Memory B cell (primary cell): ENCODE results near the gene CFAP77.

ENCODE experiments used
- ATAC-seq: fragments of 150-1000 bp; cut with Tn5 transposase; 2 replicates; pipeline ENCODE4 v1.10.0; 2021; ENCODE audit warnings: low read depth, mild to moderate bottlenecking, moderate library complexity
- DNase-seq, 2 donors: peaks; one replicate each; pipeline ENCODE4 v3.0.0; 2022; ENCODE audit warnings: low spot score in 2 of 2
- H3K27ac Mint-ChIP-seq: one replicate; pipeline ENCODE4 v1.8.0; 2022; ENCODE audit warnings: mild to moderate bottlenecking, moderate library complexity, mixed read lengths
- H3K27me3 Mint-ChIP-seq: one replicate; pipeline ENCODE4 v1.8.0; 2022; ENCODE audit warnings: mixed read lengths
- H3K36me3 Mint-ChIP-seq: one replicate; pipeline ENCODE4 v1.8.0; 2022; ENCODE audit warnings: mild to moderate bottlenecking, mixed read lengths
- H3K4me1 Mint-ChIP-seq: one replicate; pipeline ENCODE4 v1.8.0; 2022; ENCODE audit warnings: mixed read lengths
- H3K4me3 Mint-ChIP-seq: one replicate; pipeline ENCODE4 v1.8.0; 2022; ENCODE audit warnings: mild to moderate bottlenecking, moderate library complexity, mixed read lengths
- H3K9me3 Mint-ChIP-seq: one replicate; pipeline ENCODE4 v1.8.0; 2022; ENCODE audit warnings: mixed read lengths

Gene CFAP77

DNA sequence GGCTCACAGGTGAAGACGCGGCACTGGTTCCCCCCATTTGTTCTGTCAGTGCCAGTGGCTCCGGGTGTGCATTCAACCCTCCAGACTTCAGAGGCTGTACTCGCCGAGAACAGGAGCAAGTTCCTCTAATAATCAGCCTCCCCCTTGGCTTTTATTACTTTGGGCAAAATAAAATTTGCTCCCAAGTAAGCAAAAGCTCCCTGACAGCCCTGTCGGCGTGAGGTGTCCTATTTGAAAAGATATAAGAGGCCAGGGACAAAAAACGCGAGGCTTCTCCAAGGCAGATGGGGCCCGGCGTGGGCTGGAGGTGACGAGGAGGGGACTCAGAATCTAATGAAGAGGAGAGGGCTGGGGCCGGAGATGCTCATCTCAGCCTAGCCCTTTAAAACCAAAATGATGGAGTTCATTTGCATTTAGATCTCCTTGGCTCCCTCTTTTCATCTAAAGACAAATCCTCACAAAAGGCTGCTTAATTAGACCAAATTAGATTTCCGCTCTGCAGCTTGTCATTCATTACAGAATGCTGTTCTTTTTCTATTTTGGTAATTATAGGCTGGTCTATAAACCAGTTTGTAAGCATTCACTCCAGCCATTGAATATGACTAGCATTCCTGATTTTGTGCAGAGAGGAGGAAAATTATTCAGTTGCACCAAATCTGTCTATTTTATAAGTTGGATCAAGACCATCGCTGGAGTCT, 68.5 kb downstream of the CFAP77 start:
- H3K4me1 Mint-ChIP-seq, result no peaks in the 10 kb centered on the region
- peaks cover 25% of the 10 kb centered on the region for H3K27me3 Mint-ChIP-seq

DNA sequence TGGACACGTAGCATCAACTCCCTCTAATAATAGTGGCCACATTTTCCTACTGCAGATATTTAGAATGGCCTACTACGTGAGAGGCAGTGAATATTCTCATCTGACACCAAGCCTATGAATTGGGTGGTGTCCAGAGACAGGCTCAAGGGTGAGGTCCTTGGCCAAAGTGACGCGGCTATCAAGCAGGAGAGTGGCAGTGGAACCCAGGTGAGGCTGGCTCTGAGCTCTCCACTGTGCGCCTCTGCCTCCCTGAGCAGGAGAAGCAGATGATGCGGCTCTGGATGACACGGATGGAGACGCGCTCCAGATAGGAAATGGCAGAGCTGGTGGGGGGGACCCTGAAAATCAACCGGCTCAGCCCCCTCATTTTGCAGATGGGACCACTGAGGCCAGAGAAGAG, 69.7 kb downstream of the CFAP77 start:
- no peaks in the 10 kb centered on the region for H3K9me3 Mint-ChIP-seq
- DNase-seq (no peak), ATAC-seq (no peak)
- H3K27ac Mint-ChIP-seq, result no peak overlapping the region
- H3K36me3 Mint-ChIP-seq, result no peaks in the 10 kb centered on the region
- H3K4me3 Mint-ChIP-seq, result no peak overlapping the region
- peaks cover 26% of the 10 kb centered on the region for H3K27me3 Mint-ChIP-seq
- H3K4me1 Mint-ChIP-seq, result no peaks in the 10 kb centered on the region

More for the DNA sequence above, 68.5 kb downstream of the CFAP77 start:
- no peak for DNase-seq
- Mint-ChIP-seq H3K27ac (no peak overlapping the region), H3K9me3 (no peaks in the 10 kb centered on the region), H3K36me3 (no peaks in the 10 kb centered on the region), H3K4me3 (no peak overlapping the region)
- ATAC-seq, result no peak

DNA sequence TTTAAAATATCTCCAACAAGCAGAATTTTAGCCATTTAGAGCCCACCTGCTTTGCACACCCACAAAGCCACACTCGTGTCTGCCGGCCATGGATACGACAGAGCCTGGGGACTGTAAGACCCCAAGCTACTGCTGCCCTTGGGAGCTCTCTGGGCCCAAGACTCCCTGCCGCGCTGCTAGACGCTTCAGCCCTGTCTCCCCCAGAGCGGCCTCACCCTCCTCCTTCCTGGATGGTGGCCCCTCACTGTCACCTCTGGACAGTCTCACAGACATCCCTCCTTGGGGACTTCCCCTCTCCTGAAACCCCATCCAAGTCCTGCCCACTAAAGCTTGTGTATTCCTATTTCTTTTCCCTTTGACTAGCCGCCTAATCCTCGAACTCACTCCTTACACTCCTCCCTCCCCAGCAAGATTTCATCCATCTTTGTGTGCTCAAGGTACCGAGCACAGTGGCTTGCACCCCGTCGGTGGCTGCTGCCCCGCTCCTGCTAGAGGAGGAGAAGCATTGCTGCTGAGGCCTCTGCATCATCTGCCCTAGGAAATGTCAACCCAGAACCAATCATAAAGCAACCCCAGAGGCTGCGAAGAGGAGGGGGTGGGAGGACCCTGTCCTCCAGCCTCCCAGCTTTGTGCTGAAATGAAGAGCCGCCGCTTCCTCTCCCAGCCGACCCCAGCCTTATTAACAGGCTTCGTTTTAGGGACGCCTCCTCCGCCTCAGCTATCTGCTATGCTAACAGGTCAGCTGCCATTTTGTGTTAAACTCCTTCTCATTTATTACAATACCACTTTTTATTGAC, 71.2 kb downstream of the CFAP77 start:
- ATAC-seq (no peak), DNase-seq (no peak)
- Mint-ChIP-seq H3K4me1 (no peaks in the 10 kb centered on the region), H3K4me3 (no peak overlapping the region), H3K27ac (no peak overlapping the region), H3K36me3 (no peaks in the 10 kb centered on the region), H3K9me3 (no peaks in the 10 kb centered on the region), H3K27me3 (peaks cover 25% of the 10 kb centered on the region)

DNA sequence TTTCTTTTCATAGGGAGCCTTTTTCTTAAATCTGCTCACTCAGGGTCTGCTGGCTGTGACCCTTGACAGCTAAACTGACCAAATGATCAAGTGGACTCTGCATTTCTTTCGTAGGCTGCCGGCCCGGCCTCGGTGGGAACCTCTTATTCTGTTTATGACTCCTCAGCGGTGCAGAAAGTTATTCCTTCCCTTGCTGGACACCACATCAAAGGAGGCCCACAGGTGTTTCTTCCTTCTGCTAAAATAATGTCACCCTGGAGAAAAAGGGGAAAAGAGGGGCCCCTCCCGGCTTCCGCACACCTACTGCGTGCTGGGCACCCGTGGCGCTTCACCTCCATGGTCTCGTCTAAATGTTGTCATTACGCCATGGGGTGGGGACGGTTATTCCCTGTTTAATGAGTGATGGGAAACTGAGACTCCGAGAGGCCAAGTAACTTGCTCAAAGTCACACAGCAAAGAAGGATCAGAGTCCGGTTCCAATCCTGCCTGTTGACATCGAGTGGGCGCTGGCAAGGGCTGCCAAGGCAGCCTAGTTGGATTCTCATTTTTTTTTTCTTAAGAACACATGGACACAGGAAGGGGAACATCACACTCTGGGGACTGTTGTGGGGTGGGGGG, 72.3 kb downstream of the CFAP77 start:
- ATAC-seq, result no peak
- H3K9me3 Mint-ChIP-seq, result no peaks in the 10 kb centered on the region
- H3K4me3 Mint-ChIP-seq, result no peak overlapping the region
- no peaks in the 10 kb centered on the region for H3K36me3 Mint-ChIP-seq
- no peak for DNase-seq
- peaks cover 2% of the 10 kb centered on the region for H3K4me1 Mint-ChIP-seq
- H3K27me3 Mint-ChIP-seq, result peaks cover 23% of the 10 kb centered on the region
- no peak overlapping the region for H3K27ac Mint-ChIP-seq

DNA sequence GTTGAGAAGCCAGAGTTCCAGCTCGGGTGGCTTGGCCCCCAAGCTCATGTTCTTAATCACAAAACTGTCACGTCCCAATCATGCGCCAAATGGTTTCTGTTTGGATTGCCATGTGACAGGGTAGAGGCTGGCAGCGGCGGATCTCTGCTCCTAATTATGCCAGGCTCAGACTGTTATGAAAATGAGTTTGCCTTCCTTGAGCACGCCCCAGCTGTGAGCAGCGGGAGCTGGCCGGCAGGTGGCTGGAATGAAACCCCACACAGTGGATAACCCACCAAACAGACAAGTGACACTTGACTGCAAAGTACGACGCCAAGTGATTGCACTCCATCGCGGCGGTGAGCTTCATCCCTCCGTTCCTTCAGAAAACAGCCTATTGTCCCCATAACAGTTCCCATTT, 75.4 kb downstream of the CFAP77 start:
- no peak overlapping the region for H3K27ac Mint-ChIP-seq
- ATAC-seq (no peak), DNase-seq (no peak)
- H3K4me1 Mint-ChIP-seq, result peaks cover 4% of the 10 kb centered on the region
- peaks cover 26% of the 10 kb centered on the region for H3K27me3 Mint-ChIP-seq
- no peak overlapping the region for H3K4me3 Mint-ChIP-seq
- no peaks in the 10 kb centered on the region for H3K36me3 Mint-ChIP-seq
- H3K9me3 Mint-ChIP-seq, result no peaks in the 10 kb centered on the region

DNA sequence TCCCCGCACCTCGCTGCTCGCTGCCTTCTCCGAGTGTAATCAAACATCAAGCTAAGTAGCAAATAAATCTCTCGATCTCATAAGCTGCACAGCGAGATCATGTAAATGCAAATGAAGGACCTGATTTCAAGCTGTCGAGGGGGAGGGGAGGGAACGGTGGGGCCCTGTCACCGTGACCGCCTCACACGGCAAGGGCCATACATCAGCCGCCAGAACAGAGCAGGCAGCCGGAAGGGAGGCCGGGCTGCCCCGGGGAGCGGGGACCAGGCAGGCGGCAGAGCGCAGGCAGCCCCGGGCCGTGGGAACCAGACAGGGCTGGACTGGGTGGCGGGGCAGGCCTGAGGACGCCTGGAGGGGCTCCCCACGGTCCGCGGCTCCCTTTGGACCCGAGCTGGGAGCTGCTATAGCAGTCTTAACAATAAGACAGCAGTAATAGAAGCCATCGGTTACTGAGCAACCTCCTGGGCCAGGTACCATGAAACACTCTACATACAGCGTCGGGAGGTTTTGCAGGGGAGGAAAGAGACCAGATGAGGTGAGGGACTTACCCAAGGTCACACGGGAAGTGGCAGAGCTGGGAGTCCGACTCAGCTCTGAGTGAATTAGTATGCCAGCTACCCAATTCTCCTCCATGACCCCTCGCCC, 76.8 kb downstream of the CFAP77 start:
- ATAC-seq, result no peak
- peaks cover 4% of the 10 kb centered on the region for H3K4me1 Mint-ChIP-seq
- no peak for DNase-seq
- H3K4me3 Mint-ChIP-seq, result no peak overlapping the region
- no peaks in the 10 kb centered on the region for H3K9me3 Mint-ChIP-seq
- H3K27me3 Mint-ChIP-seq, result peaks cover 26% of the 10 kb centered on the region
- H3K36me3 Mint-ChIP-seq, result no peaks in the 10 kb centered on the region
- H3K27ac Mint-ChIP-seq, result no peak overlapping the region

DNA sequence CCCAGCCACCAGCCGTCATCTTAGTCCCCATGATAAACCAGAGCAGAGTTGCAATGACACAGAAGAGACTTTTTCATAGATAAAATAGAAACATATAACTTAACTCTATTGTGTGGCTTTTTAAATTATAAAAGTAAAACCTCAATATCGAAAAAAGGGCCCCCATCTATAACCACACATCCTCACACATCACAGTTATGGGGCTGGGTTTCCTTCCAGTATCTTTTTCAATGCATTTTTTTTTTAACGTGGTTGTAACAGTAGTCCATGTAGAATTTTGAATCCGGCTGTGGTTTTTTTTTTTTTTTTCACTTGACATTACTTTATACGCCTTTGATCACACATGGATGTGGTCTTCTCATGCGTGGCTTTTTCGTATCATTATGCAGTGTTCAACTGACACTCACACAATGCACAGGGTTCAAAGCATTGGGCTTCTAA, 77.4 kb downstream of the CFAP77 start:
- DNase-seq (no peak), ATAC-seq (no peak)
- Mint-ChIP-seq H3K36me3 (no peaks in the 10 kb centered on the region), H3K4me1 (peaks cover 4% of the 10 kb centered on the region), H3K27me3 (peaks cover 26% of the 10 kb centered on the region), H3K4me3 (no peak overlapping the region), H3K27ac (no peak overlapping the region), H3K9me3 (no peaks in the 10 kb centered on the region)

DNA sequence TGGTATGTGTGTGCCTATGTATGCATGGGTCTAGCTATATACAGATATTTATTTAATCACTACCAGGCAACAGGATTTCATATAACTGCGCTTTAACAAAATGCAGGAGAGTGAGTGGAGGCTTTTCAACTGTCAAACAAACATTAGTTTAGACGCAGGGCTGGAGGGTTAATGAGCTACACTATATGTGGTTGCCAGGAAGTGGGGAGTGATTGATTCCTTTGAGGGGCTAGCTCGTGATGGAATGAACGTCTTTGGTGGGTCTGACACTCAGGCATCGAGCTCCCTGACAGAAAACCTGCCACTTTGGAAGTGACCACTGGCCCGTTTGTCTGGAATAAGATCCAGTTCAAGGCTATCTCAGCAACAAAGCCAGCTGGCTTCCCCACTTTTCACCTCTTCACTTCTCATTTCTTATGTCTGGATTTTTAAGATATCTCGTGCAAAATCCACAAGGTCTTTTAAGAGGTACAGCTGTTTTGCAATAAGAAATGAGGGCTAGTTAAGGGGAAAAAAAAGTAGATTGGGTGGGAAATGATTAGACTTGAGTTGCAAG, 78.0 kb downstream of the CFAP77 start:
- H3K4me3 Mint-ChIP-seq, result no peak overlapping the region

DNA sequence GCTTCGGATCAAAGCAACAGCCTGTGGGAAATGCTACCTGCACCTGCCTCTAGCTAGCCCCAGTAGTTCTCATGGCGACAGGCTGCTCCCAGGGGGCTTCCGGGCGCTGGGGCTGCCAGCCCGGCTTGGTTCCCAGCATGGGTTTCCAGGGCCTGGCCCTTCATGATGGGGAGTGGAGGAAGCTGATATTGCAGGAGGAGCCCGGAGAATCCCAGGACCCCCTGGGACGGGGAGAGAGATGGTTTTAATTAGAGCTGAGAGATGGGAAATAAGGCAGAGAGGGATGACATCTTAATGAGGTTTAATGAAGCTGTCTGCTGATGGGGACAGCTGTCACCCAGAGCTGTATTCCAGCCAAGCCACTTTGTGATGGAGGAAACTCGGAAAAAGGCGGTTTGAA, 78.6 kb downstream of the CFAP77 start:
- H3K27me3 Mint-ChIP-seq, result peaks cover 21% of the 10 kb centered on the region

More for the DNA sequence above, 78.0 kb downstream of the CFAP77 start:
- Mint-ChIP-seq H3K36me3 (no peaks in the 10 kb centered on the region), H3K27me3 (peaks cover 27% of the 10 kb centered on the region), H3K27ac (no peak overlapping the region), H3K9me3 (no peaks in the 10 kb centered on the region), H3K4me1 (peaks cover 4% of the 10 kb centered on the region)
- DNase-seq, result no peak
- ATAC-seq, result no peak

DNA sequence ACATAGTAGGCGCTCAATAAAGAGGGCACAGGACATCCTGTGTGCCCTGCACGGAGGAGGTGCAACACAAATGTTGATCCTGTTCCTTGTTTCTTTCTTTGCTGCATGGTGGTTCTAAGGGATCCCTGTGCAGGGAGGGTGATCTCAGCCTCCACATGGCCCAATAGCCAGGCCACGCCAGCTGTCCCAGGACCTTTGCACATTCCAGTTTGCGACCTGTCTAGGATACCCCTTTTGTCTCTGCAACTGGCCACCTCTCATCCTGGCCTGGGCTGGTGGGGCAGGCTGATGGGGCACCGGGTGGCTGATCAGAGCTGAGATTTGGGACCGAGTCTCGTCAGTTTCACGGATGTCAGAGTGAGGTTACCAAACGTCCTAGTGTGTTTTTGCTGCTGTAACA, 79.5 kb downstream of the CFAP77 start:
- H3K27me3 Mint-ChIP-seq, result peaks cover 20% of the 10 kb centered on the region
- no peaks in the 10 kb centered on the region for H3K36me3 Mint-ChIP-seq
- ATAC-seq (no peak), DNase-seq (no peak)
- H3K4me3 Mint-ChIP-seq, result no peak overlapping the region
- no peak overlapping the region for H3K27ac Mint-ChIP-seq
- no peaks in the 10 kb centered on the region for H3K9me3 Mint-ChIP-seq
- peaks cover 4% of the 10 kb centered on the region for H3K4me1 Mint-ChIP-seq

More for the DNA sequence above, 78.6 kb downstream of the CFAP77 start:
- Mint-ChIP-seq H3K4me3 (no peak overlapping the region), H3K4me1 (peaks cover 4% of the 10 kb centered on the region), H3K9me3 (no peaks in the 10 kb centered on the region), H3K36me3 (no peaks in the 10 kb centered on the region), H3K27ac (no peak overlapping the region)
- ATAC-seq, result no peak
- DNase-seq, result no peak

DNA sequence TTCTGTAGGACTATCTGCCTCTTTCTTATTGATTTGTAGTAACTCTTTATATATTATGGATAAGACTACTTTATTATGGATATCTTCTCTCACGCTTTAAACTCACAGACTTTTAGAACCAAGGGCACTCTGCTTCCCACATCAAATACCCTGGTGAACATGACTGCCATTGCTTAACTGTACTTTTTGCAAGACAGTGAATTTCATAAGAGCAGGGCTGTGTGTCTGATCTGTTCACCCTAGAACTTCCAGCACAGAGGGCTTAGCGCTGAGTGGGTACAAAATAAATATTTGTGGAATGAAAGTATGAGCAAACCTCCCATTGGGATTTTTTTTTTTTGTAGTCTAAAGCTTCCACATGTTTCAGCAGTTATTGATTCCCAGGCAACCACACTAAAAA, 84.8 kb downstream of the CFAP77 start:
- peaks cover 2% of the 10 kb centered on the region for H3K9me3 Mint-ChIP-seq
- H3K36me3 Mint-ChIP-seq, result no peaks in the 10 kb centered on the region
- DNase-seq (no peak), ATAC-seq (no peak)
- peaks cover 11% of the 10 kb centered on the region for H3K27me3 Mint-ChIP-seq
- H3K4me3 Mint-ChIP-seq, result no peak overlapping the region
- H3K27ac Mint-ChIP-seq, result no peak overlapping the region
- H3K4me1 Mint-ChIP-seq, result no peaks in the 10 kb centered on the region

DNA sequence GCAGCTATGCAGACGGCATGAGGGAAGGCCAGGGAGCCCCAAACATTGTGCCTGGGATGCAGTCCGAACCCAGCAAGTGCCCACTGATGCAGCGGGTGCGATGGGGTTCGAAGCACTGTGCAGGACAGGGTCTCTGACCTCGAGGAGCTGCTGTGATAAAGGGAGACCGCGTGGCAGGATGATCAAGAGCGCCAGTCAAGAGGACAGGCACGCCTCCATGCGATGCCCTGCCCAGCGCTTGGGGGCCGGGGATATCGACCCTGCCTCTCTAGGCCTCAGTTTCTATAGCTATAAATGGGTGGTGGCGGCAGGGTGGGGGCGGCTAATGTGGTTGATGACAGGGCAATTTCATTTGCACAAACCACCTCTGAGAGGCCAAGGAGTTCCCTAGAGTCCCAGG, 87.7 kb downstream of the CFAP77 start:
- DNase-seq (no peak), ATAC-seq (no peak)
- Mint-ChIP-seq H3K27me3 (peaks cover 2% of the 10 kb centered on the region), H3K9me3 (peaks cover 2% of the 10 kb centered on the region), H3K27ac (no peak overlapping the region), H3K36me3 (no peaks in the 10 kb centered on the region), H3K4me3 (no peak overlapping the region), H3K4me1 (no peaks in the 10 kb centered on the region)

DNA sequence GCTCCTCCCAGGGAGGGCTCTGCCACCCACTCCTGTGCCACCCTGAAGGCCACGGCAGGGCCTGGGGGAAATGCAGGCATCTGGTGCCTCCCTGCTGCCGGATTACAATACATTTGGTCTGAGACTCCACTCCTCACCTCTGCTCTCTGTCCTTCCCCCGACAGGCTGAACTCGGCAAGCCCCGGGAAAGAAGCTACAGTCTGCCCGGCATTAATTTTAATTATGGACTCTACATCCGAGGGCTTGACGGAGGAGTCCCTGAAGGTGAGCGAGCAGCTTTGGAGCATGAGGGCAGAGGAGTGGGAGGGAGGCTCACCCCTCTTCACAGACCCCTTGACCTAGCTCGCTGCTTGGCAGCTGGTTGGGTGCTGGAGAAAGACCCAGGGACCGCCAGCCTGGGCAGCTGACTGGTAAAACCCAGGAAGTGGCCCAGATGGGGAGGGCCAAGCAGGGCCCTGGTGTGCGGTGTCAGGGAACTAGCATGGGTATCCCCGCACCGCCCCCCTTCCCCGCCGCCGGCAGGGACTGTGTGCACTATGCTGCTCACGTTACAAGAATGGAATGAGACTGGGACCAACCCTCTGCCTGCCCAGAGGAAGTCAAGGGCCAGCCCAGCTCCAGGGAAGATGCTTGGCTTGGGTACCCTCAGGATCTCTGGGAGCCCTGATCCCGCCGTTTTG, 88.7 kb downstream of the CFAP77 start:
- peaks cover 2% of the 10 kb centered on the region for H3K27me3 Mint-ChIP-seq
- DNase-seq (no peak), ATAC-seq (no peak)
- H3K9me3 Mint-ChIP-seq, result peaks cover 2% of the 10 kb centered on the region
- H3K27ac Mint-ChIP-seq, result no peak overlapping the region
- no peaks in the 10 kb centered on the region for H3K36me3 Mint-ChIP-seq
- no peaks in the 10 kb centered on the region for H3K4me1 Mint-ChIP-seq
- no peak overlapping the region for H3K4me3 Mint-ChIP-seq
